ENCODE measurements around the gene CCL5.

- no peak for TF ChIP-seq CTCF (conservative IDR thresholded peaks at IDR 0.05 in 1 of 2, IDR thresholded peaks at IDR 0.05 in 1 of 2; ENCODE audit: extremely low read depth in 1 of 2, insufficient read depth in 1 of 2, low read depth in 1 of 2, low read length in 2 of 2)
- TF ChIP-seq EZH2 (IDR thresholded peaks at IDR 0.05; ENCODE audit: borderline replicate concordance, low read length) = no peak
These were observed 33.2 kb downstream of the CCL5 start for GRCh38 chr17:35847006-35847405.

All from mammary epithelial cell (primary cell).